Activated CD4-positive, alpha-beta memory T cell treated with anti-CD3 and anti-CD28 coated beads, Interleukin-2, amount 10 ng/mL, durations not matched to agents 7 days and 5 days (primary cell): ENCODE measurements around the gene TMA7. TPM values are rescaled to one million over a fixed set of nuclear protein-coding genes. Genes with fewer than 3 reads are reported as not detected.
"Not testable (repeated sequence)": the region's sequence is repeated elsewhere in the genome, so short reads cannot be mapped to it uniquely, and the experiment has no call there.

Experiments used
- CTCF ChIA-PET: fragments of 350-600 bp; sonication (Branson Sonifier 250); formaldehyde crosslinking; loops from one replicate; lab custom pipeline; 2021; ENCODE audit warnings: antibody characterized with exemption, inconsistent platforms; lab: Charles Lee
- POLR2A ChIA-PET: fragments of 350-600 bp; sonication (Branson Sonifier 250); formaldehyde crosslinking; loops from one replicate; lab custom pipeline; 2021; ENCODE audit warnings: antibody characterized with exemption; lab: Charles Lee
- DNase-seq: peaks from one replicate; pipeline ENCODE4 v3.0.0-alpha.2; 2020
- H3K27ac Mint-ChIP-seq: one replicate; pipeline ENCODE4 v1.8.0; 2021; ENCODE audit warnings: mild to moderate bottlenecking, mixed read lengths
- H3K27me3 Mint-ChIP-seq: one replicate; pipeline ENCODE4 v1.8.0; 2021; ENCODE audit warnings: mixed read lengths
- H3K36me3 Mint-ChIP-seq: one replicate; pipeline ENCODE4 v1.8.0; 2021; ENCODE audit warnings: low read depth, mixed read lengths
- H3K4me1 Mint-ChIP-seq: one replicate; pipeline ENCODE4 v1.8.0; 2021; ENCODE audit warnings: mixed read lengths
- H3K4me3 Mint-ChIP-seq: one replicate; pipeline ENCODE4 v1.8.0; 2021; ENCODE audit warnings: mild to moderate bottlenecking, mixed read lengths
- H3K9me3 Mint-ChIP-seq: one replicate; pipeline ENCODE4 v1.8.0; 2021; ENCODE audit warnings: mixed read lengths
- total RNA-seq, 2 experiments: library from RNA; stranded (reverse); gene quantifications; one replicate each; pipeline ENCODE4 v1.2.3, GENCODE V29; 2021

The TMA7 gene
- 100 to 1,000 TPM; 240 to 241 TPM for total RNA-seq

DNA sequence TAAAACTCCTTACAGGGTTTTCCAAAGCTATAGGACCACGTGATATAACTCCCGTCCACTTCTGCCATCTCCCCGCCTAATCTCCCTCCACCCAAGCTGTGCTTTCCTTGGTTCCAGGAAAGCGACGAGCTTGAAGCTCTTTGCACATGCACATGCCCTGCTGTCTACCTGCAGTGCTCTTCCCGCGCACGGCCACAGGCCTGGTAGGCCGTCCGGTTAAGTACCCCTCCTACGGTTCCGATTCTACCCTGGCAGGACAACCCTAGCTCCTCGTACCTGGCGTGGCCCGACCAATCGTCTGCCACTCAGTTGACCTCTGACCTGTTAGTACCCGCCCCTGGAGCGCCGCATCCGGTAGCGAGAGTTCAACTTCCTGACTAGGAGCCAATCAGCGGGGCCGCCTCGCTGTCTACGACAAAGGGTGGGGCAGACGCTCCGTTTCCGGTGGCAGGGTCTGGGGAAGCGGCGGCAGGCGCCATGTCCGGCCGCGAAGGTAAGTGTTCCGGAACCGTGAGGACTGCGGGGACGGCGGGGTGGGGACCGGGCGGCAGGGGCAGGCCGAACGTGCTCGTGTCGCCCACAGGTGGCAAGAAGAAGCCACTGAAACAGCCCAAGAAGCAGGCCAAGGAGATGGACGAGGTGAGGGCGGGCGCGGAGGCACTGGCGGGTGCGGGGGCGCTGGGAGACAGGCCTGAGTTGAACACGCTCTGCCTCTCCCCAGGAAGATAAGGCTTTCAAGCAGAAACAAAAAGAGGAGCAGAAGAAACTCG, at the start of gene TMA7, which contains the start of gene CCDC51:
Gene TMA7, plus strand, starts transcription at position 438 of the 770 bp plus-strand sequence. Its CDS starts 40 bp downstream, at position 478.
Gene CCDC51, minus strand, starts transcription at position 300 of the 770 bp plus-strand sequence. CDS start 4,991 bp downstream, outside the sequence.
- peaks cover 43% of the 10 kb centered on the region for H3K4me1 Mint-ChIP-seq
- no peaks in the 10 kb centered on the region for H3K9me3 Mint-ChIP-seq
- peak within 1 kb of the TSS; percentile 93 for H3K27ac Mint-ChIP-seq
- DNase-seq: peak; percentile 99
- ChIA-PET CTCF (interaction anchor here (0.8 to 3.3 kb wide), 20 partner anchors 9 to 199 kb away, joined by 3 to 30 read pairs (median 4); partner anchors contain the start of genes PFKFB4, SLC26A6 and ZNF589), POLR2A (interaction anchor here (0.6 to 3.5 kb wide), 36 partner anchors 8 to 900 kb away, joined by 3 to 69 read pairs (median 4); partner anchors contain the start of genes CDC25A, IP6K2, NDUFAF3 and PFKFB4)
- H3K36me3 Mint-ChIP-seq: peaks cover 39% of the 10 kb centered on the region
- no peaks in the 10 kb centered on the region for H3K27me3 Mint-ChIP-seq
- peak within 1 kb of the TSS; percentile 89 for H3K4me3 Mint-ChIP-seq

DNA sequence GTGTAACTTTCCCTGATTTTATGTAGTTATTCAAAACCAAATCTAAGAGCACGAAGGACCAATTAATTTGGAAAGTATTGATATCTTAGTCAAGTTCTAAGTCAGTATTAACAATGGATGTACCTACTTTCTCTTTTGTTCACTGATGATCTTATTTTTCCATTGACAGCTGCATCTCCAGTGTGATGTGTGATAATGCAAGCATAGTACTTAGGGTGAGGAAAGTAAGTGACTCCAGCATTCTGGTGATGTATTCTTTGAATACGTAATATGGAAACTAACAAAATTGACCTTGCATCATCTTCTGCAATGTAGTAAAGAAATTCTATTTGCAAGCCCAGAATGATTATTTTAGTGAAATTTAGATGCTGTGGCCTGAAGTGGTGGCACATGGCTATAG, 45.7 kb upstream of the TMA7 start:
- ChIA-PET CTCF (interaction anchor here (1.2 kb wide), 1 partner anchor 41 kb away, joined by 4 read pairs; no protein-coding TSS in a partner anchor), POLR2A (interaction anchor here (0.6 kb wide), 1 partner anchor 366 kb away, joined by 4 read pairs; no protein-coding TSS in a partner anchor)
- DNase-seq: no peak
- Mint-ChIP-seq H3K4me3 (no peak overlapping the region), H3K4me1 (no peaks in the 10 kb centered on the region), H3K36me3 (no peaks in the 10 kb centered on the region), H3K9me3 (no peaks in the 10 kb centered on the region), H3K27ac (no peak overlapping the region), H3K27me3 (peaks cover 16% of the 10 kb centered on the region)

DNA sequence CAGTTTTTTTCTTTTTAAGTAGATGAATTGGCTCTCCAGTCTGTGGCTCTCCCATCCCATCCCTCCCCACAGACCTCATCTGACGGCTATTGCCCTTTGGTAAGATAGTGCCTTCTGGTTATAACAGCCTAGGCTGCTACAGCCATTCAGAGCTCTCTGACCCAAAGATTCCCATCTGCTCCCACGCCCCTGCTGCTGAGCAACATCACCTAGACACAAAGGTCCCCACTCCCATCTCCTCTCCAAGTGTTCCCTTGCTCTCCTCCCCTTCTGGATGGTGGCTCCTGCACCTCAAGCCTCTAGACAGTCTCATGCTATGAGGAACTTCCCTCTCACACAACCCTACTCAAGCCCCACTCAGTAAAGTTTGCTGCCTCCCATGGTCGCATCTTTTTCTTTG, 44.3 kb upstream of the TMA7 start:
- POLR2A ChIA-PET: no interaction called here
- CTCF ChIA-PET: interaction anchor here (0.9 kb wide), 1 partner anchor 40 kb away, joined by 4 read pairs; no protein-coding TSS in a partner anchor
- H3K4me1 Mint-ChIP-seq: no peaks in the 10 kb centered on the region

DNA sequence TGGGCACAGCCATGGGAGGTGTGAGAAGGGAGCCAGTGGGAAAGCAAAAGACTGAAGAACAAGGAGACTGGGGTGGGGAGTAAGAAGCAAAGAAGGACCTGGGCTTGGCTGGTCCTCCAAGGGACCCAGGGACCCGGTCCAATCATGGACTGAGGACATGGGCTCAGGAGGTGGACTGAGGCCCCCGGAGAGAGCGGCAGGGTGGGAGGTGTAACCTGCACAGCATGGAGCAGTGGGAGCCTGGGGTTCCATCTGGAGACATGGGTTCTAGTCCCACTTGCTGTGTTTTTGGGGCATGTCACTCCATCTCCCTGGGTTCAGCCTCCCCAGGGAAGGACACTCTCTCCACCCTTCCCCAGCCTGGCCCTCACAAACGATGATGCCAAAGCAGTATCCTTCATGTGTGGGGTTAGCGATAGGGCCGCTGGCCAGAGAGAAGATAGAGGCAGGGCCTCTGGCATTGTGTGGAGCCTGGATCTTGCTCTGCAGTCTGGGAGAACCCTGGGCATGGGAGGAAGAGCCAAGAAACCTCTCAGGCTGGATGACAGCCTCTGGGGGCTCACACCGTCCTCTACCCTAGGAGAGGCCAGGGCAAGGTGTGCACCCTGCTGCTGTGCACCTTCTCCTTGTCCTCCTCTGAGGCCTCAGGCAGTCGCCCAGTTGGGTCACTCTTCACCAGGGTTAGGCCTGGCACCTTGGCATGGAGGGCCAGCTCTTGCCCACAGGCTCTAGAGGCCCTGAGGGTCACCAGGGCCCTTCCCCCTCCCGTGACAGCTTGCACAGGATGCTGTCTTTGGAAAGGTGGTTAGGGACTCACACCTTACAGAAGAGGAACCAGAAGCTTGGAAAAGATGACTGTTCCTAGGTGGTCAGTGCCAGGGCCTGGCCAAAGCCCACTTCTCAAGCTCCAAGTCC, 42.0 kb upstream of the TMA7 start:
- no peaks in the 10 kb centered on the region for H3K36me3 Mint-ChIP-seq
- DNase-seq: no peak
- H3K4me3 Mint-ChIP-seq: no peak overlapping the region
- ChIA-PET CTCF (interaction anchor here (12.4 kb wide), 1 partner anchor 37 kb away, joined by 261 read pairs; no protein-coding TSS in a partner anchor), POLR2A (no interaction called here)
- H3K4me1 Mint-ChIP-seq: peaks cover 2% of the 10 kb centered on the region
- no peak overlapping the region for H3K27ac Mint-ChIP-seq
- H3K9me3 Mint-ChIP-seq: no peaks in the 10 kb centered on the region
- peaks cover 11% of the 10 kb centered on the region for H3K27me3 Mint-ChIP-seq

More for the DNA sequence above, 44.3 kb upstream of the TMA7 start:
- H3K36me3 Mint-ChIP-seq: no peaks in the 10 kb centered on the region
- peaks cover 13% of the 10 kb centered on the region for H3K27me3 Mint-ChIP-seq
- no peaks in the 10 kb centered on the region for H3K9me3 Mint-ChIP-seq
- no peak overlapping the region for H3K27ac Mint-ChIP-seq
- H3K4me3 Mint-ChIP-seq: no peak overlapping the region
- no peak for DNase-seq

DNA sequence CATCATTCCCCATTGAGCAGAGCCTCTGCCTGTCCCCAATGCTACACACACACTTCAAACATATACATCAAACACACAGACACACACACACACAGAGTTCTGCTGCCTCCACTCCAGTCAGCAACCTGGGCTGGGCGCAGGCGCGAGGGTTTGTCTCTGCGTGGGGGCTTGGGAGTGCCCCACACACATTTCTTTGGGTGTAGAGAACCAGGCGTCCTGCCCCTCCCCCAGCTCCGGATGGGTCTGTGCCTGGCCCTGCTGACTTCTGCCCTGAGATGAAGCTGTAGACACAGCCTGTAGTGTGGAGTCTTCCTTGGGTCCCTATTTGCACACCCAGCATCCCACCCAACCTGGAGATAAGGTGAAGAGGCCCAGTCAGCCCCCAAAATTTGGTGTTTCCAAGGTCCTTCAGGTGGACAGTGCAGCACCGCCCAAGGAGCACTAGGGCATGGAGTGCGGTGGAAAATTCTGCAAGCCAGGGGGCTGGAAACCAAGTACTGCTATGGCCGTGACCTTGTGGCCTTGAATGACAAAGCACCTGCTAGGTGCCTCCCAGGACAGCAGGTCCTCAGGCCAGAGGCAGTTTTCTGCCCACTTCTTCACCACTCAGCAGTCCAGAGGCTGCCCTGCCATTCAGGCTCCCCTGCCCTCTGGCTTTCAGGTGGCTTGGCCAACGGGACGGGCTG, 41.2 kb upstream of the TMA7 start:
- no peaks in the 10 kb centered on the region for H3K36me3 Mint-ChIP-seq
- no peak overlapping the region for H3K27ac Mint-ChIP-seq
- peaks cover 2% of the 10 kb centered on the region for H3K4me1 Mint-ChIP-seq
- no peak for DNase-seq
- CTCF ChIA-PET: interaction anchor here (1.1 to 12.4 kb wide), 5 partner anchors 9 to 158 kb away, joined by 3 to 261 read pairs (median 58); partner anchors contain the start of genes CCDC51, PFKFB4 and TMA7
- POLR2A ChIA-PET: interaction anchor here (1.3 to 2.3 kb wide), 2 partner anchors 9 to 37 kb away, joined by 4 to 13 read pairs; no protein-coding TSS in a partner anchor
- no peaks in the 10 kb centered on the region for H3K9me3 Mint-ChIP-seq
- peaks cover 11% of the 10 kb centered on the region for H3K27me3 Mint-ChIP-seq
- H3K4me3 Mint-ChIP-seq: no peak overlapping the region

DNA sequence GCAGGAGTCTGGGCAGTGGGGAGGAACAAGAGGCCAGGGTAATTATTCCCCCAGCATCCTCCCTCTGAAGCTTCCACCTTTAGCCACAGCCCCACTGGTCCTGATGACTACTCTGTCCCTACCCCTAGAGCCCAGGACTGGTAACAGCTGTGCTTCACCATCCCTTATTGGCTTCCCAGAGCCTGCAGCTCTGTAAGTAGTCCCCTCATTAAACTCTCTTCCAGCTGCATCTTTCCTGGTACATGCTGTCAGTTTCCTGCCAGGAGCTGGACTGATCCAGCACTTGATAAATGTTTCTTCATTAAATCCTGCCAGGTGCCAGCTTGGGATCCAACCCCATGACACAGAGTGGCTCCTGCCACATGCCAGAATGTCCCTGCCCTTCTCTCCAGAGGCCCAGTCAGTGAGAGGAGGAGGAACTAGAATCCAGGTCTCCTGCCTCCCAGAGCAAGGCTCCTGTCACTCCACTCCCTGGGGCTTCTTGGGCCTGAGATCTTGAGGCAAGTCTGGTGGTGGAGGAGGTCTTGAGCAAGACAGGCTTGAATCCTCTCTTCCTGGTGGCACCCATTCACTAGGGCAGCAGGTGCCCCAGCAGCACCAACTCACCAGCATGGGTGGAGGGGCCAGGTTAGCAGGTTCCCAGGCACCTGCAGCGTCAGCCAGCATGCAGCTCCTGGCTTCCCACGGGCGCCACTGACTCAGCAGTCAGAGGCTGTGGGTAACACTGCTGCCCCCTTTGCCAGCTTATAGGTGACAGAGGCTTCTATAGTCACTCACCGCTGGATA, 40.5 kb upstream of the TMA7 start:
- Mint-ChIP-seq H3K36me3 (no peaks in the 10 kb centered on the region), H3K27ac (no peak overlapping the region), H3K4me1 (peaks cover 2% of the 10 kb centered on the region), H3K4me3 (no peak overlapping the region), H3K9me3 (no peaks in the 10 kb centered on the region), H3K27me3 (peaks cover 10% of the 10 kb centered on the region)
- CTCF ChIA-PET: interaction anchor here (1.0 to 12.4 kb wide), 21 partner anchors 8 to 340 kb away, joined by 3 to 261 read pairs (median 6); partner anchors contain the start of genes CCDC51, PFKFB4, SLC26A6 and TMA7
- DNase-seq: peak; percentile 15
- POLR2A ChIA-PET: interaction anchor here (1.3 to 2.3 kb wide), 3 partner anchors 9 to 41 kb away, joined by 4 to 13 read pairs (median 10); partner anchors contain the start of genes CCDC51 and TMA7

DNA sequence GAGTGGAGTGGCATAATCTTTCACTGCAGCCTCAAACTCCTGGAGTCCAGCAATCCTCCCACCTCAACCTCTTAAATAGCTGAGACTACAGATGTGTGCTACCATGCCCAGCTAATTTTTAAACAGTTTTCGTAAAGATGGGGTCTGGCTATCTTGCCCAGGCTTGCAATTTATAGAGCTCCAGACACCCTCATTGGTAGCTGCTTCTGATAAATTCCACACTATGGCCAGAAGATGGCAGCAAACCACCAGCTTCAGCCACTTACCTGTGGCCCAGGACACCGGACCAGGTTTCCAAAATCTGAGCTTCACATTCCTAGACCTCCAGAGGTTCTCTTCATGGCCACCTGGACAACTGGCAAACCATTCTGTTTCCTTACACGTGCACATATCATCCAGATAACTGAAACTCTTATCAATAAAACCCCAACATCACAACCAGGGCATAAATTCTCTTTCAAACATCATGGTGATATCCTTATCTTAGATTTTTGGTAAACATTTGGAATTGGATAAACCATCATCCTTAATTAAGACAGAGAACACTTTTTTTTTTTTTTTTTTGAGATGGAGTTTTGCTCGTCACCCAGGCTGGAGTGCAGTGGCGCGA, 39.1 kb upstream of the TMA7 start:
- DNase-seq: peak; percentile 72
- H3K4me3 Mint-ChIP-seq: no peak overlapping the region
- peaks cover 3% of the 10 kb centered on the region for H3K27me3 Mint-ChIP-seq
- H3K9me3 Mint-ChIP-seq: no peaks in the 10 kb centered on the region
- H3K27ac Mint-ChIP-seq: no peak overlapping the region
- CTCF ChIA-PET: interaction anchor here (0.6 to 12.4 kb wide), 70 partner anchors 9 to 1859 kb away, joined by 3 to 261 read pairs (median 4); partner anchors contain the start of genes ATRIP, CCDC51, CDC25A and NCKIPSD
- POLR2A ChIA-PET: interaction anchor here (0.7 to 2.3 kb wide), 7 partner anchors 33 to 158 kb away, joined by 3 to 13 read pairs (median 4); partner anchors contain the start of genes ATRIP, CCDC51, SHISA5 and TMA7
- peaks cover 2% of the 10 kb centered on the region for H3K4me1 Mint-ChIP-seq
- no peaks in the 10 kb centered on the region for H3K36me3 Mint-ChIP-seq

DNA sequence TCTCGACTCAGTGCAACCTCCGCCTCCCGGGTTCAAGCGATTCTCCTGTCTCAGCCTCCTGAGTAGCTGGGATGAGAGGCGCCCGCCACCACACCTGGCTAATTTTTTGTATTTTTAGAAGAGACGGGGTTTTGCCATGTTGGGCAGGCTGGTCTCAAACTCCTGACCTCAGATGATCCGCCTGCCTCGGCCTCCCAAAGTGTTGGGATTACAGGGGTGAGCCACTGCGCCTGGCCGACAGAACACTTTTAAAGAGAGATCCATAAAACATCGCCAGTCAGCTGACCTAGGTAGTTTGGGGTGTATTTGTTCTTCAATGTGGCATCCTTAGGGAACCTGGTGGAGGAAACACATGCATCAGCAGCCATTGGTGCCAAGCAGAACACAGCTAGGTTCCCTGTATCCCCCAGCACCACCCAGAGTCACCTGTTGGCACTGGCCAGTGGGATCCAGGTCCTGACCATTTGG, 38.6 kb upstream of the TMA7 start:
- not testable (repeated sequence) for H3K4me1 Mint-ChIP-seq, H3K36me3 Mint-ChIP-seq, H3K27me3 Mint-ChIP-seq, H3K4me3 Mint-ChIP-seq, H3K27ac Mint-ChIP-seq, DNase-seq, H3K9me3 Mint-ChIP-seq
- POLR2A ChIA-PET: interaction anchor here (1.1 to 2.3 kb wide), 6 partner anchors 34 to 157 kb away, joined by 3 to 13 read pairs (median 5); partner anchors contain the start of genes ATRIP, CCDC51, SHISA5 and TMA7
- CTCF ChIA-PET: interaction anchor here (0.7 to 12.4 kb wide), 52 partner anchors 9 to 1859 kb away, joined by 3 to 261 read pairs (median 5); partner anchors contain the start of genes ATRIP, CCDC51, CDC25A and NCKIPSD

DNA sequence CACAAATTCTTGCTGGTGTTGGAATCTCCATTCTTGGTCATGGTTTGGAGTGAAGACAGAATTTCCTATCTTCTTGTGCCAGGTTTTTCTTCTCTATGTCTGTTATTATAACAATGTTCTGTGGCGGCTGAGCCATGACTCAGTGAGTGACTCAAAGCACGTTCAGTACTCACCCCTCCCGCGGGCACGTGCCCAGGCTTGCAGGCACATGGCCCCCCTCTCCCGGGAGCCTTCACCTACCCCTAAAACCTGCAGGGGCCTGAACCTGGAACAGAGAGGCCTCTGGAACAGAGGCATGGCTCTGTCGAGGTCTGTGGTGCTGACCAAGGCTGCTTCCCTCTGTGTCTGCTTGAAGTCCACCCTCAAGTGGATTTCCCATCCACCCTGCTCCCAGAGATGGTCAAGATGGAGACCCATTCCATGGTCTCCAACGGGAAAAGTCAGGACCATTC, 37.8 kb upstream of the TMA7 start:
- POLR2A ChIA-PET: no interaction called here
- Mint-ChIP-seq H3K4me1 (peaks cover 2% of the 10 kb centered on the region), H3K9me3 (no peaks in the 10 kb centered on the region), H3K4me3 (no peak overlapping the region), H3K36me3 (no peaks in the 10 kb centered on the region), H3K27me3 (peaks cover 2% of the 10 kb centered on the region), H3K27ac (no peak overlapping the region)
- DNase-seq: no peak
- CTCF ChIA-PET: interaction anchor here (0.5 to 12.4 kb wide), 9 partner anchors 21 to 780 kb away, joined by 3 to 261 read pairs (median 12); partner anchors contain the start of genes CCDC51, PFKFB4 and TMA7

DNA sequence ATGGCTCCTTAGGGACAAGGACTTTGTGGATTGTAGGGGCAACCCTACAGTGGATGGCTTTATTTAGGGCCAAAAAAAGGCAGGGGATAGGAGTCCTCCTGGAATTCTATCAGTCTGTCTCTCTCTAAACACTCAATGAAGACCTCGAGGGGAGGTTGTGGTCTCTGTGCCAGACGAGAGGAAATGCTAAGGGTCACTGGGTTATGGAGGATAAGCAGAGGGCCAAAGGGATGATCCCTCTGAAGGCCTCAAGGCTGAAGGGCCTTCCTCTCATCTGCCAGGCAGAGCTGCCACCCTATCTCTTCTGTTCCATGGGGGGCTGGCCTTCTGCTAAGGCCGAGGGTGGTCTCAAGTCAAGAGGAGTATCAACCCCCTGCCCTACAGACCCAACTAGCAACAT, 37.1 kb upstream of the TMA7 start:
- peaks cover 2% of the 10 kb centered on the region for H3K27me3 Mint-ChIP-seq
- no peak overlapping the region for H3K27ac Mint-ChIP-seq
- H3K9me3 Mint-ChIP-seq: no peaks in the 10 kb centered on the region
- H3K4me1 Mint-ChIP-seq: peaks cover 2% of the 10 kb centered on the region
- DNase-seq: no peak
- CTCF ChIA-PET: interaction anchor here (1.4 to 12.4 kb wide), 2 partner anchors 32 to 104 kb away, joined by 3 to 261 read pairs; no protein-coding TSS in a partner anchor
- no peaks in the 10 kb centered on the region for H3K36me3 Mint-ChIP-seq
- no peak overlapping the region for H3K4me3 Mint-ChIP-seq
- POLR2A ChIA-PET: no interaction called here
